NCI-H2196 treated with DMSO at 0.1 percent for 48 hours (cell line): ENCODE results near the gene R3HDM2.
"Not testable (repeated sequence)": the region's sequence is repeated elsewhere in the genome, so short reads cannot be mapped to it uniquely, and the experiment has no call there.

Source experiments
- DNase-seq: peaks from one replicate; lab custom pipeline; 2025; ENCODE audit not compliant: unreplicated experiment; lab: John Stamatoyannopoulos, UW

Gene R3HDM2

GRCh38 chr12:57384478-57384877 lies 46.4 kb downstream of the R3HDM2 start:
- no peak for DNase-seq

- no peak for DNase-seq
These were observed 49.1 kb downstream of the R3HDM2 start for GRCh38 chr12:57381693-57382220.

- no peak for DNase-seq
These were observed 50.5 kb downstream of the R3HDM2 start for GRCh38 chr12:57380300-57380699.

- DNase-seq: no peak
These were observed 53.6 kb downstream of the R3HDM2 start for GRCh38 chr12:57377103-57377840.

- DNase-seq: no peak
These were observed 58.6 kb downstream of the R3HDM2 start for GRCh38 chr12:57372233-57372632.

GRCh38 chr12:57370696-57371095 lies 60.1 kb downstream of the R3HDM2 start:
- no peak for DNase-seq

- DNase-seq: no peak
These were observed 60.8 kb downstream of the R3HDM2 start for GRCh38 chr12:57370072-57370471.

- no peak for DNase-seq
These were observed 61.6 kb downstream of the R3HDM2 start for GRCh38 chr12:57369202-57369601.

GRCh38 chr12:57368349-57369095 lies 62.3 kb downstream of the R3HDM2 start:
- no peak for DNase-seq

GRCh38 chr12:57367121-57367520 lies 63.7 kb downstream of the R3HDM2 start:
- DNase-seq: no peak

GRCh38 chr12:57366315-57366714 lies 64.5 kb downstream of the R3HDM2 start:
- DNase-seq: no peak

GRCh38 chr12:57364156-57364555 lies 66.7 kb downstream of the R3HDM2 start:
- DNase-seq: not testable (repeated sequence)

GRCh38 chr12:57360468-57360867 lies 70.4 kb downstream of the R3HDM2 start:
- no peak for DNase-seq

- no peak for DNase-seq
These were observed 72.2 kb downstream of the R3HDM2 start for GRCh38 chr12:57358646-57359045.

GRCh38 chr12:57355734-57356133 lies 75.1 kb downstream of the R3HDM2 start:
- no peak for DNase-seq

- DNase-seq: no peak
These were observed 78.7 kb downstream of the R3HDM2 start for GRCh38 chr12:57352166-57352565.

GRCh38 chr12:57347284-57347683 lies 83.6 kb downstream of the R3HDM2 start:
- DNase-seq: no peak

- no peak for DNase-seq
These were observed 87.0 kb downstream of the R3HDM2 start for GRCh38 chr12:57343703-57344378.

- DNase-seq: no peak
These were observed 88.6 kb downstream of the R3HDM2 start for GRCh38 chr12:57342207-57342691.

- DNase-seq: no peak
These were observed 89.4 kb downstream of the R3HDM2 start for GRCh38 chr12:57341275-57341990.

- DNase-seq: no peak
These were observed 90.7 kb downstream of the R3HDM2 start for GRCh38 chr12:57340104-57340503.
